ENCODE measurements around the gene MAP3K19. TPM values are rescaled to one million over a fixed set of nuclear protein-coding genes. Genes with fewer than 3 reads are reported as not detected.

MAP3K19 gene
- total RNA-seq, 1 donor from 2014 or later, result 1.1 TPM

DNA sequence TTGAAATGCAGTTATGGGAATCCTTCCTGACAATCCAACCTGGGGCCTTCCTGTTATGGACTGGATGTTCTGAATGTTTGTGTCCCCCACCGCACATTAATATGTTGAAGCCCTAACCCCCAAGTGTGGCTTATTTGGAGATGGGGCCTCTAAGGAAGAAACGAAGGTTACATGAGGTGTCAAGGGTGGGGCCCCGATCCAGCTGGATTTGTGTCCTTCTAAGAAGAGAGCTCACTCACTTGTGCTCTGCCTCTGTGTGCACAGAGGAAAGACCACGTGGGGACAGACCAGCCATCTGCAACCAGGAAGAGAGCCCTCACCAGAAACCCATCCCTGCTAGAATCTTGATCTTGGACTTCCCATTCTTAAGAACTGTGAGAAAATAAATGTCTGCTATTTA lies 44.4 kb downstream of the MAP3K19 start:
- Mint-ChIP-seq H3K4me1 (ENCODE audit: unreplicated experiment) (peaks cover 7% of the 10 kb centered on the region), H3K36me3 (no peaks in the 10 kb centered on the region), H3K4me3 (no peak overlapping the region), H3K27ac (no peak overlapping the region), H3K9me3 (no peaks in the 10 kb centered on the region), H3K27me3 (peaks cover 21% of the 10 kb centered on the region)
- no peak for DNase-seq (ENCODE audit: extremely low spot score, unreplicated experiment)
- TF ChIP-seq, protein P1, sequence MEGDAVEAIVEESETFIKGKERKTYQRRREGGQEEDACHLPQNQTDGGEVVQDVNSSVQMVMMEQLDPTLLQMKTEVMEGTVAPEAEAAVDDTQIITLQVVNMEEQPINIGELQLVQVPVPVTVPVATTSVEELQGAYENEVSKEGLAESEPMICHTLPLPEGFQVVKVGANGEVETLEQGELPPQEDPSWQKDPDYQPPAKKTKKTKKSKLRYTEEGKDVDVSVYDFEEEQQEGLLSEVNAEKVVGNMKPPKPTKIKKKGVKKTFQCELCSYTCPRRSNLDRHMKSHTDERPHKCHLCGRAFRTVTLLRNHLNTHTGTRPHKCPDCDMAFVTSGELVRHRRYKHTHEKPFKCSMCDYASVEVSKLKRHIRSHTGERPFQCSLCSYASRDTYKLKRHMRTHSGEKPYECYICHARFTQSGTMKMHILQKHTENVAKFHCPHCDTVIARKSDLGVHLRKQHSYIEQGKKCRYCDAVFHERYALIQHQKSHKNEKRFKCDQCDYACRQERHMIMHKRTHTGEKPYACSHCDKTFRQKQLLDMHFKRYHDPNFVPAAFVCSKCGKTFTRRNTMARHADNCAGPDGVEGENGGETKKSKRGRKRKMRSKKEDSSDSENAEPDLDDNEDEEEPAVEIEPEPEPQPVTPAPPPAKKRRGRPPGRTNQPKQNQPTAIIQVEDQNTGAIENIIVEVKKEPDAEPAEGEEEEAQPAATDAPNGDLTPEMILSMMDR (conservative IDR thresholded peaks at IDR 0.05), result no peak

DNA sequence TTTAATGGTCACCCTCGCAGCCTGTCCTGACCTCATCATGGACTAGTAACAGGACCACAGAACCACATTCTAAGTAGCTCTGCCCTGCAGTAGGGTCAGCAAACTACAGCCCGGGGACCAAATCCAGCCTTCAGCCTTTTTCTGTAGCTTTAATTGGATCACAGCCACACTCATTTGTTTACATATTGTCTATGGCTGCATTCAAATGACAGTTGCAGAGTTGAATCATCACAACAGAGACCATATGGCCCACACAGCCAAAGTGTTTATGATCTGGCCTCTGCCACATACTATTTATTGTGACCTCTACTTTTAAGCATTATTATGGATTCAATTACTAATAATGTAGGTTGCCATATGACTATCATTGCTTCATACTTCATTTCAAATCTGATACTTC lies 47.7 kb downstream of the MAP3K19 start:
- Mint-ChIP-seq H3K4me3 (no peak overlapping the region), H3K4me1 (ENCODE audit: unreplicated experiment) (peaks cover 4% of the 10 kb centered on the region), H3K36me3 (no peaks in the 10 kb centered on the region), H3K27ac (no peak overlapping the region), H3K9me3 (no peaks in the 10 kb centered on the region), H3K27me3 (peaks cover 4% of the 10 kb centered on the region)
- no peak for DNase-seq (ENCODE audit: extremely low spot score, unreplicated experiment)
- TF ChIP-seq, protein P1 (conservative IDR thresholded peaks at IDR 0.05), result no peak

DNA sequence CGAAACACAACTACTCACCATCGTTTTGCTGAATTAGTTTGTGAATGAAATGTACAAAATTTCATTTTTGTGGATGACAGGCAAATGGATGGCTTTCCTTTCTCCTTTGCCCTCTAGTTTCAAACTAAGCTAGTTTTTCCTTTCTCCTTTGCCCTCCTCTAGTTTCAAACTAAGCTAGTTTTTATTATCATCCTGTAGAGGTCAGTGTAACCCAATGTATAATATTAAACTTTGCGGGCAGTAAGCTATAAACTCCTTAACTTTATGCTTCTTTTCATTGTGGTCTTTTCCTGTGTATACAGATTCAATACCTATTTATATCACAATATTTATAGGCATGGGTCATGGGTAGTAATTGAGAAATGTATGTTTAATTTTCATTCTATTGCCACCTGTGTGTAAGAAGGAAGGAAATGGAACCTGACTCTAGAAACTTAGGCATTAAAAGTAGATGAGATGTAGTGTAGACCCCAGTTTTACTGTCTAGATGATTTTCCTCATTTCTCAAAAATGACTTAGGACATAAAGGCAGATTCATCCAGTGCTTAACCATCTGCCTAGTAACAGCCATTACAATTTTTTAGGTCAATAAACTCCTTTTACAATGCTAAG lies 58.1 kb downstream of the MAP3K19 start:
- Mint-ChIP-seq H3K4me3 (no peak overlapping the region), H3K36me3 (no peaks in the 10 kb centered on the region), H3K9me3 (no peaks in the 10 kb centered on the region), H3K27ac (no peak overlapping the region), H3K27me3 (peaks cover 26% of the 10 kb centered on the region), H3K4me1 (ENCODE audit: unreplicated experiment) (no peaks in the 10 kb centered on the region)
- TF ChIP-seq, protein P1 (conservative IDR thresholded peaks at IDR 0.05), result peak; percentile 77
- no peak for DNase-seq (ENCODE audit: extremely low spot score, unreplicated experiment)

DNA sequence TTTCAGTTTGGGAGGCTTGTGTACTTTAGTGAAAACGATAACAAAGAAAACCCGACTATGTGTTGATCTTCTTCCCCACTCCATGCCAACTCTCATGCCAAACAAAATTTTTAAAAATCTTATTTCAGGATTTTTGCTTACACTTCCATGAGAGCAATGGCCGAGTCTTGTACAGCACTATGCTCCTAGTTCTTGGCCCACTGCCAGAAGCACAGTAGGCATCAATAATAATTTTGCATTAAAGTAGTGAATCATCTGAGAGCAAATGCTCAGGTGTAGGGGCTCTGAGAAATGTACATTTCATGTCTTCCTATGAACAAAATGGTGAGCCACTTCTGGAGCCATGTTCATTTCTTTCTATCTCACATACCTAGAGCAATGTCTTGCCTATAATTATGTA lies 62.2 kb downstream of the MAP3K19 start:
- H3K27me3 Mint-ChIP-seq, result peaks cover 26% of the 10 kb centered on the region
- H3K36me3 Mint-ChIP-seq, result no peaks in the 10 kb centered on the region
- H3K4me1 Mint-ChIP-seq (ENCODE audit: unreplicated experiment), result no peaks in the 10 kb centered on the region
- no peaks in the 10 kb centered on the region for H3K9me3 Mint-ChIP-seq
- no peak overlapping the region for H3K4me3 Mint-ChIP-seq
- no peak for DNase-seq (ENCODE audit: extremely low spot score, unreplicated experiment)
- no peak overlapping the region for H3K27ac Mint-ChIP-seq
- TF ChIP-seq, protein P1 (conservative IDR thresholded peaks at IDR 0.05), result no peak

DNA sequence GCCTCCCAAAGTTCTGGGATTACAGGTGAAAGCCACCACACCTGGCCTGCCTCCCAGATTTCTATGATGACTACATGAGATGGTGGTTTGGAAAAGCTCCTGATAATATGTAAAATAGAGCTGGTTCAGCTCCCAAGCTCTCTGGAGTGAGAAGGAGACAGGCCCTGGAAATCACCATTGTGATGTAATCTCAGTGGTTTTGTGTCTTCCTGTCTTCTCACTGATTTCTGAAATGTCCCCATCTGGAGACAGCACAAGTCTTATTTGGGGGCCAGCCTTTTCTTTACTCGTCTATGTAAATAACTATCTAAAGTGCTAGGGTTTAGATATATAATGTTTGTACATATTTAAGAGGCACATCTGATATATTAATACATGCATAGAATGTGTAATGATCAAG lies 64.6 kb downstream of the MAP3K19 start:
- H3K4me1 Mint-ChIP-seq (ENCODE audit: unreplicated experiment), result no peaks in the 10 kb centered on the region

More for the DNA sequence above, 64.6 kb downstream of the MAP3K19 start:
- peaks cover 18% of the 10 kb centered on the region for H3K27me3 Mint-ChIP-seq
- H3K4me3 Mint-ChIP-seq, result no peak overlapping the region
- H3K27ac Mint-ChIP-seq, result no peak overlapping the region
- no peak for DNase-seq (ENCODE audit: extremely low spot score, unreplicated experiment)
- H3K36me3 Mint-ChIP-seq, result no peaks in the 10 kb centered on the region
- H3K9me3 Mint-ChIP-seq, result no peaks in the 10 kb centered on the region
- TF ChIP-seq, protein P1 (conservative IDR thresholded peaks at IDR 0.05), result no peak
